Keratinocyte (primary cell): Measurements from ENCODE around the gene GAL.

Source experiments
- CTCF ChIP-seq, 3 experiments: IDR thresholded peaks in 1 of 3; conservative IDR thresholded peaks in 1 of 3; optimal IDR thresholded peaks in 1 of 3; 2 replicates in 2 of 3; 3 replicates in 1 of 3; pipeline versions ENCODE3 to v1.5.1; 2011; ENCODE audit warnings: low read length in 3 of 3, mild to moderate bottlenecking in 3 of 3, moderate library complexity in 2 of 3, control low read depth in 1 of 3, inconsistent platforms in 1 of 3; ENCODE audit not compliant: insufficient read depth in 2 of 3; ENCODE audit errors: extremely low read depth in 1 of 3
- EZH2 ChIP-seq: IDR thresholded peaks from one replicate; pipeline ENCODE4 v1.6.1; 2012; ENCODE audit warnings: inconsistent platforms, mild to moderate bottlenecking, low read length, moderate library complexity

- TF ChIP-seq CTCF (optimal IDR thresholded peaks at IDR 0.05 in 1 of 3, IDR thresholded peaks at IDR 0.05 in 1 of 3, conservative IDR thresholded peaks at IDR 0.05 in 1 of 3; ENCODE audit: extremely low read depth in 1 of 3, insufficient read depth in 2 of 3, low read length in 3 of 3) (no peak), EZH2 (no peak)
Observed at GRCh38 chr11:68677432-68677831, 6.9 kb upstream of the GAL start.
